ENCODE data around the gene SLC39A8.

Gene SLC39A8

DNA sequence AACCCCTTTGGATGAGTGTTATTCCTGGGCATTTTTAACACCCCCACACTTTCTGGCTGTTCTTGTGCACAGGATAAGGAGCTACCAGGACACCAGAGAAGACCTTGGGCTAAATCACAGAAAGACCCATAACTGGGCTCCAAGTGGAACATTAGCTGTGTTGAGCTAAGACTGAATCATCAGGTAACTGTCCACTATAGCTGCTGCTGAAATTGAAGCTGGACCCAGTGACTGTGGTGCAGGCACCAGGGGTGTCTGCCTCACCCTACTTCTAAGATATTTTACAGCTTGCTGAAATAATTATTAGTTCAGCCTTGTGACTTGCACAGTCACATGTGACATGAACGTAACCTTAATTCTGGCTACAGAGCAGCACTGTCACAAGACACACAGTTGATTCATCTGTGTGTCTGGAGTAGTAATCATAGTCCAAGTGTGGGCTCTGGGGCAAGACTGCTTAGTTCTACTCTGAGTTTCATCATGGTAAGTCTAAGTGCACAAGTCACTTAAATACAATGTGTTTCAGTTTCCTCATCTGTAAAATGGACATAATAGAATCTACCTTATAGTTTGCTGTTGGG lies 127.4 kb downstream of the SLC39A8 start:
- no peak for TF ChIP-seq CTCF (IDR thresholded peaks at IDR 0.05; ENCODE audit: control extremely low read depth, extremely low read depth, low read depth, missing control alignments)
- no peak for DNase-seq (ENCODE audit: extremely low spot score)
- POLR2A ChIA-PET, result no interaction called here
- CTCF ChIA-PET, result interaction anchor here (0.9 kb wide), 1 partner anchor 16 kb away, joined by 3 read pairs; no protein-coding TSS in a partner anchor

DNA sequence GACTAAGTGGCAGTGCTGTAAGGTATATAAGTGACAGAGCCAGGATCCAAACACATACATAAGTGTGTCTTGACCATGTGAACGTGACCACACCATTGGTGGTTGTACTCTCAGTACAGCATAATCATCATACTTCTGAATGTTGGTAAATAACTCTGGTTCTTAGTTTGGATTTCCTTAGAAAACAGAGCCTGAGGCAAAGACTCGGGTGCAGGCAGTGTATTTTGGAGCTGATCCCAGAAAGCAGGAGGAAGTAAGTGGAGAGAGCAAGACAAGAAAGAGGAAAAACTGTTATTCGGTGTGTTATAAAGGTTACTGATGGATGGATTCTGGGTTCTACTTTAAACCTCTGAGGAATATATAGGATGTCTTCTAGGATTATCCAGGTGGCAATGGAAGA lies 127.9 kb downstream of the SLC39A8 start:
- ChIA-PET POLR2A (no interaction called here), CTCF (no interaction called here)
- DNase-seq (ENCODE audit: extremely low spot score), result no peak
- TF ChIP-seq CTCF (IDR thresholded peaks at IDR 0.05; ENCODE audit: control extremely low read depth, extremely low read depth, low read depth, missing control alignments), result no peak

DNA sequence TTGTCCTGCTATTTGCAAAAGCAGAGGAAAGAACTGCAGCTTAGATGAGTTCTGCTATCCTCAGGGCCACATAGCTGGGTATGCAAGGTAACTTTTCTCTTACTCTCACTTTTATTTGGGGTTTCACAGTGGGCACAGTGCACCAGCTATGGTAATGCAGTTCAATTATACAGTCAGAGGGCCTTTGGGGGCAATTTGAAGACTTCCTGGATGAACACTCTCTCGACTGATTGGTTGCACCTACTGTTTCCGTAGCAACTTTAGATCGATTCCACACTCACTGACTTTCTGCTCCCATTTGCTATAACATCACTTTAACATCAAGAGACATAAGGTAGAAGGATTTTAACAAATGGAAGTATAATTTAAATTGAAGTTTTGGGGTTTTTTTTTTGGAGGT lies 128.6 kb downstream of the SLC39A8 start:
- no peak for DNase-seq (ENCODE audit: extremely low spot score)
- ChIA-PET CTCF (interaction anchor here (1.3 kb wide), 1 partner anchor 1049 kb away, joined by 3 read pairs; no protein-coding TSS in a partner anchor), POLR2A (no interaction called here)
- TF ChIP-seq CTCF (IDR thresholded peaks at IDR 0.05; ENCODE audit: control extremely low read depth, extremely low read depth, low read depth, missing control alignments), result no peak

- POLR2A ChIA-PET, result no interaction called here
- TF ChIP-seq CTCF (IDR thresholded peaks at IDR 0.05; ENCODE audit: control extremely low read depth, extremely low read depth, low read depth, missing control alignments), result no peak
- CTCF ChIA-PET, result no interaction called here
- DNase-seq (ENCODE audit: extremely low spot score), result no peak
These were observed 132.3 kb downstream of the SLC39A8 start for GRCh38 chr4:102213031-102213430.

Measured in GM10248 (cell line).